Activated naive CD4-positive, alpha-beta T cell treated with Interleukin-2 at 50 U/mL for 16 hours (primary cell): ENCODE results near the gene PPP2R2C.

Experiments used
- DNase-seq: peaks from one replicate; pipeline ENCODE4 v3.0.0-alpha.2; 2020

Gene PPP2R2C

DNA sequence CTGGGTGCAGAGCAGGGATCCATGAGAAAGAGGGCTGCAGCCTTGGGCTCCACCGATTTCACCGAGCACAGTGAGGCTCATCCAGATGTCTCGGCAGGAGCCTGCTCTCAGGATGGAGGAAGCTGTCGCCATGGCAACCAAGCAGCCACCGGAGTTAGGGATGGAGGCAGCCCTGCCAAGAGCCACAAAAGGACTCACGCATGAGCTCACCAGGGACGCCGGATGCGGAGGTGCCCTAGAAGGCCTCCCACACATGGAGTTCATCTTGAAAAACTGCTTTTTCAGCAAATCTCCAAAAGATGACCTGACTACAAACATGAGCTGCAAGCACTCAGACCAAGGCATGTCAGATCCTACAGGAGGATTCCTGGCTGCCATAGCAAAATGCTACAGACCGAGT lies 112.0 kb downstream of the PPP2R2C start:
- DNase-seq, result no peak

DNA sequence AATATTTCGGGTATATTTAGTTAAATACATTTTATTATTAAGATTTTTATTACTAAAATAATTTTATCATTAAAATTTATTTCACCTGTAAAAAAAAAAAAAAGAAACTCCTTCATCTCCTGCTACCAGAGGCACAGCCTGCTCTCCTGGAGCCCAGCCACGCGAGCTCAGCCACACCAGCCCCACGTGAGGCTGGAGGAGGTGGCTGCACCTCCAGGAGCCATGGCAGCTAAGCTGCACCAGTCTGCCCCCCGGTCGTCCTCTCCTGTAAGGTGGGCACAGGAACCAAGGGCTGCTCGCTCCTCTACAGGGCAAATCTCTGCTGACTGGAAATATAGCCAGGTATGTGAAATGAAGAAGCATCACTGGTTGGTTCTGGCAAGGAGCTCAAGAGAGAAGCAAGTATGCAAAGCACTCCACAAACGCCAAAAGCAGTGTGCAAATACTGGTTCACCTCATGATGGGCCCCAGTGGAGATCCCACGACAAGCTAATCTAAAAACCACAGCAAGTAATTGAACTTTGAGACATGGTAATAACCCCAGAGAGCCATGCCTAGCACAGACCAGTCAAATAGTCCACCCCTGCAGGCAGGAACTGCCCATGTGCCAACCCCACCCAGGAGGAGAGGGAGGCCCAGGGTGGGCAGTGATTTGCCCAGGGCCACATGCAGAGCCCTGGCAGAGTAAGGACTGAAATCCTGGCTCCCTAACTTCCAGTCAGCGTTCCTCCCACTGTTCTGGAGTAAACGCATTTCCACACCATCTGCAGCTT lies 112.7 kb downstream of the PPP2R2C start:
- DNase-seq, result no peak

DNA sequence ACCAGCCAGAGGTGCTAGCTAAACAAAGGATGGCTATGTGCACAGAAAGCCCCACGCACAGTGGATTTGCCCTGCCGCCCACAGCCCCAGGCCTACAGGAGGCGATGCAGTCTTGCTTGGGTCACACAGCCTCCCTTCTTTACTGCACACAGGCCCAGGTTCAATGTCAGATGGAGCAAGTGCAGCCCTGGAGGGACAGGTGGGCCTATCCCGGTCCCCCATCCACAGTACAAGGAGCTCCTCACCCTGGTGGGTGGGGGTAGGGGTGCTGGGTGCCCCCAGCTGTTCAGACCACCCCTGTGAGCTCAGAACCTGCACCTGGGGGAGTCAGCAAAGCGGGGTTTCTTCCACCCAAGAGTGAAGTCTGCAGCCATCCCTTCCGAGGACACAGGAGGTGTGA lies 114.9 kb downstream of the PPP2R2C start:
- DNase-seq, result no peak

DNA sequence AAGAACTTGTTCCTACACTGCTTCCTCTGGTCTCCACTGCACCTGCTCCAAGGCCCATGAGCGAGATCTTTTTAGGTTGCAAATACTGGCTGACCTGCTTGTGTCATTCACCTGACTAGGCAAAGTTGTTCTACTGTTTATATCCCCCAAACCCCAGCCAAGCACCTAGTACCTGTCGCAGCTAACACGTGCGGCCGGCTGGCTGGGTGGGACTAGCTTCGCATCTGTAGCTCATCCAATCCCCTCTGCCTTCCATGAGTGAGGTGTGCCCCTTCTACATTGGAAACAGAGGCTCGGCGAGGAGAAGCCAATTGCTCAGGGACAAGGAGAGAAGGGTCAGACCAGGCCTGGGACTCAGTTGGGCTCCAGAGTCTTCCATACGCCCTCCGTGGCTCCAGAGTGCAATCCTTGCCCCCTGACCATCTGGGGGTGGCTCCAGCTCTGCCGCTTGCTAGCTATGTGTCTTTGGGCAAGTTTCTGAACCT lies 116.3 kb downstream of the PPP2R2C start:
- DNase-seq, result no peak

DNA sequence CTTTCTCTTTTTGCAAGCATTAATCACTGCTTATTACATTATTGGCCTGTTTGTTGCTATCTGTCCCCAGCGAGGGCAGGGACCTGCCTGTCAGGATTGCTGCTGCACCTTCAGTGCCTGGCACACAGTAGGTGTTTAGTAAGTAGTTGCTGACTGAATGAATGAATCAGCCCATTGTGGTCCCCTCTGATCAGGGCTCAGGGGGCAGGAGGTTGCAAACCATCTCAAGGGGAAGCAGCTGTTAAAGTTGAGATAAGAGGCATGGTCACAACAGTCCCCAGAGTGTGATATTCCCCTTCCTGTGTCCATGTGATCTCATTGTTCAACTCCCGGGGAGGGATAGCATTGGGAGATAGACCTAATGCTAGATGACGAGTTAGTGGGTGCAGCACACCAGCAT lies 117.4 kb downstream of the PPP2R2C start:
- no peak for DNase-seq

DNA sequence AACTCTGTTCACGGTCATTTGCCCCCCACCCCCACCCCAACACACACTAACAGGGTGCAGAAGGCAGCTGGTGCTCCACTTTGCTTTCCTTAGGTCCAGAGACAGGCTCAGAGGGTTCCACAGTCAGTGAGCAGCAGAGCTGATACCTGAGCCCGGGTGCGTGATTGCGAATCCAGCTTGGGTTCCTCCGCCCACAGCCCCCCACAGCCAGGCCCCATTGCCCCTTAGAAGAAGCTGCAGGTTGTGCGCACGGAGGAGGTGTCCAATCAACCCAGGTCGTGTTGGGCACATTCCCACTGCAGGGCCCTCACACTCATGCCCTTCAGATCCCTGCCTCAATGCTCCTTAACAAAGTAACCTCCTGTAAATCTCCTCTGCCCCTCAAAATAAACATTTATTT lies 117.8 kb downstream of the PPP2R2C start:
- DNase-seq, result no peak

DNA sequence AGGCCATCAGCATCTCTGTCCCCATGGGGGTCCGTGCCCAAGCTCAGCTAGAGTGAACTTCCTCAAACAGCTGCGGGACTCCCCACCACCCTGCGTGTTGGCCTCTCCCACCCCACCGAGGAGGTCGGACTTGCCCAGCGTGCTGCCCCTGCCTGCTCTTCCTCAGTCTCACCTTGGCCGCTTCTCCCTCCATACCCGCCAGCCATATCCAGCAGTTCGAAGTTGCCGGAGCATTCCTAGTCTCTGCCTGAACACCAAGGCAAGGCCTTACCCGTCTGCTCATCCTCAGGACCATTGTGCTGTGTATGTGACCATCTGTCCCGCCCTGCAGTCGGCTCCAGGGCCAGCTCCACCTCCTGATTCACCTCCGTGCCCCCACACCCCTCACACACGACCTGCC lies 118.3 kb downstream of the PPP2R2C start:
- no peak for DNase-seq

DNA sequence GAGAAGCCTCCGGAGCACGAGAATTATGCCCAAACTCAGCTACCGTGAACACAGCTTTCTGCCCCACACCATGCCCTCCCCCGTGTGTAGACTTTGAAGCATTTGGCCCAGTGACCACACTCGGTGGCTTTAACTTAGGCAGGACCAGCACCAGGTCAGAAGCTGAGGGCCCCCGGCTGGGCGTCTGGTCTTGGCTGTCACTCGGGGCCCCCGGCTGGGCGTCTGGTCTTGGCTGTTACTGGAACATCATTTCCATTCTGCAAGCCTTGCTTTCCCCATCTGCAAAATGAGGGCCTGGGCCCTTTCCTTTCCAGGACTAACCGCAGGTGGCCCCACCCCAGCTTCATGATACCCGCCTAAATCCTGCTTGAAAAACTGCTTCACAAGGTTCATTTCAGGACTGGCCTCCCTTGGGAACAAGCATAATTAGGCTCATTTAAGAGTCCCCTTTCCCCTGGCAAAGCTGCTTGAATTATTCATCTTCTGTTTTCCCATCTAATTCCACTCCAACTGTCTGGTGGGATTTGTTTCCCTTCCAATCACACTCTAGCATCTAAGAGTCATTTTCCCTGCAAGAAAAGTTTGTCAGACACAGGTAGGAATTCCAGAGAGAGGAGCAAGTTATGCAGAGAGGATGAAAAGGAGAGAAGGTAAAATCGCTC lies 120.3 kb downstream of the PPP2R2C start:
- DNase-seq, result no peak

DNA sequence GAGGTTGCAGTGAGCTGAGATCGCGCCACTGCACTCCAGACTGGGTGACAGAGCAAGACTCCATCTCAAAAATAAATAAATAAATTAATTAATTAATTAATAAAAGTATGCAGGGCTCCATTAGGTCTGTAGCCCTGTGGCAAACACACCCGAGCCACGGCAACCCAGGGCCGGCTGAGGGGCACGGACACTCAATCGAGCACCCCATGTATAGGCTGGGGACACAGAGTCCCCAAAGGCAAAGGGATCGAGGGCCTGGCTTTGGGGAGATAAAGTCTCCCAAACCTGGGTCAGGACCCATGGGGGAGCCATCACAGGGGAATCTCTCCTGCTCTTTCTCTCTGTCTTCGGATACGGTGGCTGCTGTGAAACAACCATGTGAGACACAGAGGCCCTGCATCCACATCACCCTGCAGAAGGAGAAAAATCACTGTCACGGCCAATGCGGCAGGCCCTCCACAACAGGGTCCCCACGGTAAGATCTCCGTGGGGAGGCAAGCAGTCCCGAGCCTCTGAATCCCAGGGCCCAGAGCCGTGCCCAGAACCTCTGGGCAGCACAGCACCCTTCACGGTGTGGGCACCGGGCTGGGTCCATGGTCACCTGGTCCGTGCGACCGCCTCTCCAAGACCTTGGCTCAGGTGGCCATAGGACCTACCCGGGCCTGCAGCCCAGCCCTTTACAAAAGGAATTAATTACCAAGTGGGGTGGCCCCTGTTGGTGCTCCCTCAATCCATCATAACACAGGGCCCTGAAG lies 121.0 kb downstream of the PPP2R2C start:
- DNase-seq, result no peak

DNA sequence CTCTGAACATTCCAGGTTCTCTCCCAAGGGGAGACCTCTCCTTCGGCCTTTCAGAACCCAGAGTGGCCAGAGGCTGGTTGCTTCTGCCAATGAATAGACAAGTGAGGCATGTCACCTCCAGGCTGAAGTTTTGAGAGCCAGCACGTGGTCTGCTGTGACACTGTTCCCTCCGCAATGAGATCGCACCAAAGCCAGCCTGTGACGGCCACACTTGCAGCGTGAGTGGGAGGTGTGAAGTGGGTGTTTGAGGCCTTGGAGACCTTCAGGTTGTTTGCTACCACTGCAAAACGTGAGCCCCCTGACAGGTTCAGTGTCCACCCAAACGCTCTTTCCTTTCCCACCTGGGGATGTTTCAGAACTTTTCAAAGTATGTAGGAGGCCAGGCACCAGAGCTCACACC lies 121.8 kb downstream of the PPP2R2C start:
- DNase-seq, result no peak

DNA sequence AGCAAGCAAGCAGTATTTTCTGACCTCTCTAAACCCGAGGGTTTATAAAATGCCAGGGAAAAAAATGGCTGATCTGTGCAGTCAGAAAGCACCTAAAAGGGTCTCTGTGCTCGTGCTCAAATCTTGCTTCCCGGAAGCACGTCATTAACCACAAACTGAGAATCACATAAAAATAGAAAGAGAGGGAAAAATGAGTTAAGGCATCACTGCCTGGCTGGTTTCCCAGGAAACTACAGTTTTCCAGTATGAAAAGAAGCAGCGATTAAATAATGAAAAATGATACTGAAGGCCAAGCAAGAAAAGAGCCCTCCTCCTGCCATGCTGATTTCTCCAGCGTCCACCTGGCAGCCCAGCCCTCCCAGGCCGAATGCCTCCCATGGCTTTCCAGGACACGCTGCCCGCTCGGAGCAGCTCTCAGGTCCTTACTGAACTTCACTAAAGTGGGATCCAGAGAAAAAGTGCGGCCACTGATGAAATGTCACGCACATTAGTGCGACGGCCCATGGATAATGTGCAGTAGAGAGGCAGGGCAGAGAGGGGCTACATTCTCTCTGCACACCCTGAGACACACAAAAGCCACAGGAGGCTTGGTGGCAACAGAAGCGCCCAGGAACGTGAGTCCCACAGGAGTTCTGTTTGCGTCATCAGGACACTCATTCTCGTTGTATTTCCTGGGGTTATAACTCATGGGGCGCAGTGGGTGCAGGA lies 122.4 kb downstream of the PPP2R2C start:
- no peak for DNase-seq

DNA sequence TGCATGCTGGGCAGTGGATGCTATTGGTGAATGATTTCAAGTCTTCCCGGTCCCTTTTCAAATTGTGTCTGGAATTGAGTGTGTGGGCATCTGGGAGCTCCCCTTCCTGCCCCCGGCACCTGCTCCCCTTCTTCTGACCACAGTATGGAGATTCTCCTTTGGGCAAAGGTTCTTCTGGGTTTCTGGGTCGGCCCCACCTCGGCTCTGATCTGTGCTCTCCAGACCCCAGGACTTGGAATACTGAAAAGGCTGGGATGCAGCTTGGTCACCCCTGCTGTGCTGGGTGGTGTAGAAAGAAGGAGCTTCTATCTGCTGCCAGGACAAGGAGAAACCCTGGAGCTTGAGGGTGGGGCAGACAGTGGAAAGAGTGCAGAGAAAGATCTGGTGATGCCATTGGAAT lies 124.0 kb downstream of the PPP2R2C start:
- no peak for DNase-seq

DNA sequence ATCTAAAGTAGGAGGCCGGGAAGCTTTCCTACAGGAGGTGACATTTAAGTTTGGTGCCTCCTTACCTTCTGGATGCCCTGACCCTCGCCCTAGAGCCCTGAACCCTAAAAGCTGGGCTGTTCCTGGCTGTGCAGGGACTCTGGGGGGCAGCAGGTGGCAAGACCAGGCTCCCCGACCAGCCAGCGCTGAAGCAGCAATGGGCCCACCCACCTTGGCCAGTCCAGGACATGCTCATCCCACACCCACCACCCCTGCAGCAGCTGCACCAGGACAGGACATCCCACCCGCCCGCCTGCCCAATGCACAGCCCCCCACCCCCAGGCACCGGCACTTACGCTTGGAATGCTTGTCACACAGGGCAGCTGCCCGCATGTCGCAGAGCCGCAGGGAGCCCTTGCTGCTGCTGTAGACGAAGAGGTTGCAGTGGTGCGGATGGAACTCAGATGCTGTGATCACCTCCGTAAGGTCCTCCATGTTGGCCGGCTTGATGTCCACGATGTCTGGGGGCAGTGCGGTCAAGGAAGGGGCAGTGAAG lies 124.8 kb downstream of the PPP2R2C start:
- no peak for DNase-seq

DNA sequence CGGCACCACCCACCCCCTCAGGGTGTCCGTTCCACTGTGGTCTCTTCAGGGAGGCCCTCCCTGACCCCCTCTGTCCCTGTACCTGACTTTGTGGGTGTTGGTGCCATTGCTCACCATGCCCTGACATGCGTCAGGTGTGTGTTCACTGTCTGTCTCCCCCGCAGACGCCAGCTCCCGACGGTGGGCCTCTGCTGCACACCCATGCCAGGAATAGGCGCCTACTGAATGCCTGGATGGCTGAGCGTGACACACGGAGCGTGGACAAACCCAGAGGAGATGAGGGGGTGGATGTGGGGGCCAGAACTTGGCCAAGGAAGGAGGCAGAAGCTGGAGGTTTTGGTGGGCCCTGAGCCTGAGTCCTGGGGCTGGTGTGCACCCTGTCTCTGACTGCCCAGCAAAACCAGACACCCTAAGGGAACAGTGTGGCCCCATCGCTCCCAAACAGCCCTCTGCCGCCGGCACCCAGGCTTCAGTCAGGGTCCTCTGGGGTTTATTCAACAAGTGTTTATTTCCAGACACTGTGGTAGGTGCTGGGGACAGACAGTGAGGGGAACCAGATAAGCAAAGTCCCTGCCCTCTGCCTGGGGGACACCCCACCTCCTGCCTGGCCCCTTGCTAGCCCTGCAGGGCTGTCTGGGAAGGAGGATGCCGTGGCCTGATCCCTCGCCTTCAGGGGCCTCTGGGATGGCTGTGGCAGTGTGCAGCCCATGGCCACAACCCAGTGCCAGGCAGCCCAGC lies 125.9 kb downstream of the PPP2R2C start:
- DNase-seq, result no peak

DNA sequence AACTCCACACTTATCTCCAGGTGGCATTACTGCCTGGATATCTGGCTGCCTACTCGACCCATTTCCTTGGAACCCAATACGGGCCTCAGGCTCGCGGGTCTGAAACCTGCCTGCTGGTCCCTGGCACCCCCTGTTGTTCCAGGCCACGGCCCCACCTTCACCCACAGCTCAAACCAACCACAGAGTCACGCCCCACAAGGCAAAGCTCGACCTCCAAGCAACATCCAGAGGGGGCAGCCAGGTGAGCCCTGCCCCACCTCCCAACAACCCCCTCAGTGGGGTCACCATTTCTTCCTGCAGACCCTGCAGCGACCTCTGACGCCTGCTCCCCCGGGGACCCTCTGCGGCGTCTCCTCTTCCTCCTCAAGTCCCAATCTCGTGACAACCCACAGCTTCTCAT lies 126.5 kb downstream of the PPP2R2C start:
- DNase-seq, result no peak

DNA sequence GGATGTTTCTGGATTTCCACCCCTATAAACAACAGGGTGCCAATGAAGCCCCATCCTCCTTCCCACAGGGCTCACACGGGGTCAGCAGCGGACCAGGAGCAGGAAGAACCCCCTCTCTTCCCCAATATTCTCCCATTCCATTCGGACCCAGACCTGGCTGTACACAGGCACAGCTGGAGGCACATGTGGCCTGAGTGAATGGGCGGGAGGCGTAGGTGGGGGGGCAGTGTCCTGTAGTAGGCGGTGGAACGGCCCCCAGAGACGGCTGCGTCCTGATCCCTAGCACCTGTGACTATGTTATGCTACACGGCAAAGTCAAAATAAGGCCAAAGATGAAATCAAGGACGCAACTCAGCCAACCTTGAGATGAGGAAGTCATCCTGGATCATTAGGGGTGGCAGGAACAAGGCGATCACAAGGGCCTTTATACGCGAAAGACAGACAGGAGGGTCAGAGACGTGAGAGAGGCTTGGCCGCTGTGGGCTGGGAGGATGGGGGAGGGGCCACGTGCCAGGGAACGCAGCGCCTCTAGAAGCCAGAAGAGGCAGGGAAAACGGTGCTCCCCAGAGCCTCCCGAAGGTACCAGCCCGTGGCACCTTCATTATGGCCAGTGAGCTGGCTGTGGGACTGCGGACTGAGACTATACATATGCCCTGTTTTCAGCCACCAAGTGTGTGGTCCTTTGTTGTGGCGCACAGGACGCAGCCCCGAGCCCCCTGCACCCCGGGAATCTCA lies 127.2 kb downstream of the PPP2R2C start:
- no peak for DNase-seq

DNA sequence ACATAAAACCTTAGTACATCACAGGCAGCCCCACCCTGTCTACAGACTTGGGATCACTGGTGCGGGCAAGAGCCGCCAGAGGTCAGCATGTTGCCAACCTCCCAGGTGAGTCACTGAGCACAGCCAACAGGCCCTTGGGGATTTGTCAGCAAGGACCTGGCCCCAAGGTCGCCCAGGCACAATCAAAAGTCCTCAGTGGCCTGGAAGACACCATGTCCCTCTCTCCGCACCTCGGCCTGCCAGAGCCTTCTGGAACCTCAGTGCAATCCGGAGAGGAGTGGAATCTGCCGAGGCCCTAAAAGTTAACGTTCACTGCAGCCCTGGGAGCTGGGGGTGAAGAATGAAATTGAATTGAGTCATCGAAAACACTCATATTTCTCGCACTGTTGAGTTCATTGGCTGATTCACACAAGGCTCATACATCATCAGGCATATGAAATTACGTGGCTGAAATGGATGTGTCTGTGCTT lies 128.4 kb downstream of the PPP2R2C start:
- no peak for DNase-seq

DNA sequence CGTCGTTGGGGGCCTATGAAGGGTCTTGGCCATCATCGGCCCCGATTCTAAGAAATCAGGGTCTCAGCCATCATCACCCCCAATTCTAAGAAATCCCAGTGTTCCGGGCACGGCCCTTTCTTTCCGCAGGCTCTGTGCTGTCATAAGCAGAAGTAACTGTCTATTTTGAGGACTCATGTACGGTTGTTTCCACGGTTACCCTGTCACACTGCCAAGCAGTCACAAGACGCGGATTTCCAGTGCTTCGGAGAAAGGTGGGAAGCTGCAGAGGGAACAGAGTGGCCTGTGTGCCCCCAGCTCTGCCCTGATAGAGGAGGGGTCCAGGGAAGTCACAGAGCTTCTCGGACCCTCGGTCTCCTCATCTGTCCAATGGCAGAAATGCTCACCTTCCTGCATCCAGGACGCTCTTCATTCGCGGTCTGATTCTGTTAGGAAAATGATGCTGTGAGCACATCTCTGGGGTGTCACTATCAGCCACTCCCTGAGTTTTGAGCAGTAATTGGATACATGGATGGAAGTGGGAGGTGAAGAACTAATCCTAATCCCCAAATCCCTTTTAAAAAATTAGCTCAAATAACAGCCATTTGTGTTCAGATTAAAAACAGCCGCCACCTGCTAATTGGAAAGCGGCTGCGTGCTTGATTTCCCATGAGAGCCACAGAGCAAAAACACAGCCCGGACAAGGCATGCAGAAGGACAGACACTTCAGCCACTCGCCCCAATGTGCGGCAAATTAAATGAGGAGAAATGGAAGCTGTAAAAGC lies 129.7 kb downstream of the PPP2R2C start:
- no peak for DNase-seq

DNA sequence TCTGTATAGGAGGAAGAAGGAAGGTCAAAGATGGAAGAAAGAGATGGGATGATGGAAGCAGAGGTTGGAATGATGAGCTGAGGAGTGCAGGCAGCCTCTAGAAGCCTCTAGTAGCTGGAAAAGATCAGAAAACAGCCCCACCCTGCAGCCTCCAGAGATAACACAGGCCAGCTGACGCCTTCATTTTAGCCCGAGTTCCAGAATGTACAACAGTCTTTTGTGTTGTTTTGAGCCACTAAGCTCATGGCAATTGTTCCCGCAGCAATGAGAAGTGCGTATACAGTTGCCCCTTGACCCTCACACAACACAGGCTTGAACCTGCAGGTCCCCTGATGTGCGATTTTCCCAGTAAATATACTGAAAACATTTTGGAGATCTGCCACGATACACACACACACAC lies 130.7 kb downstream of the PPP2R2C start:
- DNase-seq, result no peak

DNA sequence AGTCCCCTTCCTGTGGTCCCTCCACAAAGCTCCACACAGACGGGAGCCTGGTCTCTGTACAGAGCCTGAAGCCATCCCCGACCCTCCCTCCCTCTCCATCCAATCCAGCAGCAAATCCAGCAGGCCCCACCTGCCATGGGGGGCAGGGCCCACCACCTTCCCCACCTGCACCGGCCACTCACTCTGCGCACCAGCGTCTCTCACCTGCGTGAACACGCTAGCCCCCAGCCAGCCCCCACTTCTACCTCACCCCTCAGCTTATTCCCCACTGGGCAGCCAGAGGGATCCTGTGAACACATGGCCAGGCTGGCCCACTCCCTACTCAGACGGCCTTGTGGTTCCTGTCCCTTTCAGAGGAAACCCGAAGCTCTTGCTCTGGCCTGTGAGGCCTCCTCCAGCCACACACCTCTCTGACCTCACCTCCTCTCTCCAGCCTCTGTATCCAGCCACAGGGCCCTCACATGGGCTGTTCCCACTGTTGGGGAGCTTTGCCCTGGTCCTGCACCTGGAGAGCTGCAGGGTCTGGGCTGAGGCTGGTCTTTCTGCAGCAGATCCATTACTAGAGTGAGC lies 131.9 kb downstream of the PPP2R2C start:
- no peak for DNase-seq
